ENCODE data around the gene ABCG4.
"Not testable (repeated sequence)": the region's sequence is repeated elsewhere in the genome, so short reads cannot be mapped to it uniquely, and the experiment has no call there.

The ABCG4 gene

DNA sequence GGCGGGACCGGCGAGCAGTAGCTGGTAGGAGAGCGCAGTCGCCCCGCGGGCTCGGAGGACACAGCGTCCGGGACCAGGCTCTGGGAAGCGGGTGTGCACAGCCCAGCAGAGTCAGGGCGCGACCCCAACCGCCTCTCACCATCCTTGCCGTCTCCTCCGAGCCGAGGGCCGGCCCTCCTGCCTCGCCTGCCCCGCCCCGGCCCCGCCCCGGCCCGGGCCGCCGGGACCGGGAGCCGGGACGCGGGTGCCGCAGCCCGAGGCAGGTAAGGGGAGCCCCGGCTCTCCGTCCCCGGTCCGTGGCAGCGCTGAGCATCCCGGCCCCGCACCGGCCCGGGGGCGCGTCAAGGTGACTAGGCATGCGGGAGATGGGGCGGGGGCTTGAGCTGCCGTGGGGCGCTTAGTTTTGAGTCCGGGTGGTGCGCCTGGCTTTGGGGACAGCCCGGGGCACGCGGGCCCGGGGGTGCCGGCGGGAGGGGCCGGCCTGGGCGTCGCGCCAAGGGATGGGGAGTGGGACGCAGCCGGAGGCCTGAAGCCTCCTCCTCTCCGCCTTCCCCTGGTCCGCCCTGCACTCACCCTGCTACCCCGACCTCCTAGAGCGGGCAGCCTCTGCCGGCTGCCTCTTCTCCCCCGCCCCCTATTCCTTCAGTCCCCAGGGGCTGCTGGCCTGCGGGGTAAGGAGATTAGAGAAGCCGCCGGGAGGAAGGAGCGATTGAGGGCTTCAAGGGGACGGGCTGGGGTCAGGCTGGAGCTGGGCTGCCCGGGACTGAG is at the start of gene ABCG4:
TSS of gene ABCG4 (plus strand) at position 35 of the 768 bp plus-strand sequence. CDS start 914 bp downstream, outside the sequence.
- no peak for DNase-seq (ENCODE audit: low spot score)

DNA sequence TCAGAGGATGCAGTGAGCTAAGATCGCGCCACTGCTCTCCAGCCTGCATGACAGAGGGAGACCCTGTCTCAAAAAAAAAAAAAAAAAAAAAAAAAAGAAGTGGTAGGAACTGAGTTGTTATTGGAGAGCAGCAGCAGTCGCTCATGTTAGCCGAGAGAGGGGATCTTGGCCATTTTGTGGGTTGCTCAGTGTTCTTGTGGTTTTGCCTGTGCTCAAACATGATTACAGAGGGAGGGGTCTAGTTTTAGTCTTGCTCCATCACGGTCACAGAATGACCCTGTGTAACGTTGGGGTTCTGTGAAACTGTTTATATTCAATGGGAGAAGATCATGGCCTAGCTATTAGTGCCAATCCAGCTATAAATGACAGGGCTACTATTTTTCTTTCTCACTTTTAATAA is 49.1 kb upstream of the ABCG4 start:
- DNase-seq (ENCODE audit: low spot score), result no peak

DNA sequence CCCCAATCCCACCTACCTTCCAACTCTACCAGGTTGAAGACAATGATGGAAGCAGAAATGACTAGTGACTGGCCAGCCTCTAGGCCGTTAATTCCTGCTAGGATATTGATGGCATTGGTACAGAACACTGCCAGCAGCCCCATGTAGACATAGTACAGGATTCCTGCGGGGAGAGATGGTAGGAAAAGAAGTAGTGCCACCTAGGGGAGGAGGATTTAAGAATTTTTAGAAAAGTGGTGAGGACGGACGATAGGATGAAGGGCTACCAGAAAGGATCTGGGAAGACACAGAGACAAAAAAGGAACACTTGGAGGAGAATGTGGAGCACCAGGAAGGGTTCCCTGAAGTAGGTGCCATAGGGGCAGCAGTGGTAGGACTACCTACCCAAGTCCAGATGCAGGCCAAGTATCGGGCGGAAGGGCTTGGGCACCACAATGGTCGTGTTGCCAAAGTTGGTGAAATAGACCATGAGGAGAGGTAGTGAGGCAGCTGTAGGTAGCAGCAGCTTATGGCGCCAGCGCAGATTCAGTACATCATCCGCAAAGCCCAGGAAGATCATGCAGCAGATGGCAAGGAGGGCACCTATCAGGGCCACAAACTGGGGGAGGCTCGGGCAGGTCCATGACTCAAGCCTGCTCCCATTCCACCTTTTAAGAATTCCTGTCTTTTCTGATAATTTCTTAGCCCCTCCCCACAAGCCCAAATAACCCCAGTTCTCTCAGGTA is 48.4 kb upstream of the ABCG4 start:
- no peak for DNase-seq (ENCODE audit: low spot score)

DNA sequence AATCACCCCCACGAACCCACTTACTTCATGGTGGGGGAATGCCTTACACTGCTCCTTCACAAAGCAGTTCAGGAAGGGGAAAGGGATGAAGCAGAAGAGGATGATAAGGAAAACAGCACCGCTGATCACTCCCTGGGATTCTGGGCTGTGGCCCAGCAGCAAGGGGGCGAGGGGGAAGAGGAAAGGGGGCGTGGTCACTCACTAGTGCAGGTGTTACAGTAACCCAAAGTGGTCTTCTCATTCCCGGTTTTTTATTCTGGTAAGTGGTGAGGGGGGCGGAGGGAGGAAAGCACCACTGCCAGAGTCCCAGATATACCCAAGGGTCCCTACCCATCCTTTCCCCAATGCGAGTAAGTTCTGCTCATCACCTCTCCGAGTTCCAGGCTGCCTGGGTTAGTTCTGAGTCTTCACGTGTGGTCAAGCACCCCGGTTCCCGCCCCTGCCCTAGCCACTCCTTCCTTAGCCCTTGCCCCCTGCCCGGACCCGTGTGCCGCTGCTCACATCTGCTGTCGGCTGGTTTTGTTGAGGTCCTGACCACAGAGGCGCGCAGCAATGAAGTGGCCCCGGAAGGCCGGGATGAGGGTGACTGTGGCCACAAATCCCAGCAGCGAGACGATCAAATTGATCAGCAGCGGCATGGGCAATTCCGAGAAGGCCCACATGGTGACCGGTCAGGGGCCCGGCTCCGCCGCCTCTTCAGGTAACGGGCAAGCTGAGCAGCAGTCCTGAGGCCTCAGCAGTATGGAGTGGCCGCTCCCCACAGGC is 47.7 kb upstream of the ABCG4 start:
- no peak for DNase-seq (ENCODE audit: low spot score)

DNA sequence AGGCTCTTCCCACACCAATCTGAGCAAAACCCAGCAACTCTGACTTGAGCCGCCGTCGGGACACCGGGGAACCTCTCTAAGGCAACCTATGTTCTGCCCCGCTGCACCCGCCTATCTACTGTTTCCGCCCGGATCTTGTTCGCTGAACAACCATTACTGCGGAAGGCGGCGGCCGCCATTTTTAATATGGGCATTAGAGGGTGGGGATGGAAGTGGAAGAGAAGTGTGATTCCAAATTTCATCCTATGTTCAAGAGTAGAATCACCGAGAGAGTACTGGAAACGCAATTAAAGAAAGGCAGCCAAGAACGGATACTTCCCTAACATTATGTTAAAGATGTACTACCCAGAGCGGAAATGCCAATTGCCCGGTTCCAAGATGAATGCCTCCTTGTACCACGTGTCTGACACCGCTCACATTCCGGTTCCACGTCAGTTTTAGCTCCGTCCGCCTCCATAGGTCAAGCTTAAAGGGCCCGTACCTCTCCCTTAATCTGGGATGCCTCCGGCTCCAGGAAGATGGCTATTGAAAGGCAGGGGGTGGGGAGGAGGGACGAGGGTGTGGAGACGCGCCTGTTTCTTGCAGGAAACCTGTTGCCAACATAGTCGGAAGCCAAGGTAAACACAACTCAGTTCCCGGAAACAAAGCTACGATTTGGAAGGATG is 47.0 kb upstream of the ABCG4 start, which contains the start of gene DPAGT1:
TSS of gene DPAGT1 (minus strand) at position 95 of the 665 bp plus-strand sequence. CDS start 198 bp downstream, outside the sequence.
- peak; percentile 92 for DNase-seq (ENCODE audit: low spot score)

DNA sequence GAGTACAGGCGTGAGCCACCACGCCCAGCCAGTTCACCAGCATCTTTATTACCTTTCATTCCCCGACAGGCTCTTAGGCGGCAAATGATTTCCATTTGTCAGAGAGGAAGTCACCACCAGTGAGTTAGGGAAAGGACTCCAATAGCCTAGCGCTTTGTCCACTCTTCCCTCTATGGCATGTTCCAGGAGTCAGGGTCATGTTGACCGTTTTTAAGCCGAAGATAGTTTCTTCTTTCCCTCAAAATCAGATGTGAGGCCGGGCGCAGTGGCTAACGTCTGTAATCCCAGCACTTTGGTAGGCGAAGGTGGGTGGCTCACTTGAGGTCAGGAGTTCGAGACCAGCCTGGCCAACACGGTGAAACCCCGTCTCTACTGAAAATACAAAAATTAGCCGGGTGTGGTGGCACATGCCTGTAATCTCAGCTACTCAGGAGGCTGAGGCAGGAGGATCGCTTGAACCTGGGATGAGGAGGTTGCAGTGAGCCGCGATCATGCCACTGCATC is 45.6 kb upstream of the ABCG4 start:
- not testable (repeated sequence) for DNase-seq (ENCODE audit: low spot score)

DNA sequence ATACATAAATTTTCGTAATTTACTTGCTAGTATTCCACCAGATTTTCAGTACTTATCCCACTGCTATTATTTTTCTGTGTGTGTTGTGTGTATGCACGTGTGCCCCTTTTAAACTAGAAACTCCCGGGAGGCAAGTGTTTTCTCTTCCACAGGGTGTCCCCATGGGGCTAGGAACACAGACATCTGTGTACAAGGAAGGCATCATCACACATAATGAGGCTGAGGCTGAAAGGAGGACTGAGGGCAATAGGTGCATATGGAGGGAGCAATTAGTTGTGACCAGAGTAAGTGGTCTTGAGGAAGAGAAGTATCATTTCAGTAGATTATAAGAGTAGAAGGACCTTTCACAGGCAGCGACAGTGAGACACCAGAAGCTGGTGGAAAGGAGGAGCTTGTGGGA is 45.1 kb upstream of the ABCG4 start:
- DNase-seq (ENCODE audit: low spot score), result no peak

DNA sequence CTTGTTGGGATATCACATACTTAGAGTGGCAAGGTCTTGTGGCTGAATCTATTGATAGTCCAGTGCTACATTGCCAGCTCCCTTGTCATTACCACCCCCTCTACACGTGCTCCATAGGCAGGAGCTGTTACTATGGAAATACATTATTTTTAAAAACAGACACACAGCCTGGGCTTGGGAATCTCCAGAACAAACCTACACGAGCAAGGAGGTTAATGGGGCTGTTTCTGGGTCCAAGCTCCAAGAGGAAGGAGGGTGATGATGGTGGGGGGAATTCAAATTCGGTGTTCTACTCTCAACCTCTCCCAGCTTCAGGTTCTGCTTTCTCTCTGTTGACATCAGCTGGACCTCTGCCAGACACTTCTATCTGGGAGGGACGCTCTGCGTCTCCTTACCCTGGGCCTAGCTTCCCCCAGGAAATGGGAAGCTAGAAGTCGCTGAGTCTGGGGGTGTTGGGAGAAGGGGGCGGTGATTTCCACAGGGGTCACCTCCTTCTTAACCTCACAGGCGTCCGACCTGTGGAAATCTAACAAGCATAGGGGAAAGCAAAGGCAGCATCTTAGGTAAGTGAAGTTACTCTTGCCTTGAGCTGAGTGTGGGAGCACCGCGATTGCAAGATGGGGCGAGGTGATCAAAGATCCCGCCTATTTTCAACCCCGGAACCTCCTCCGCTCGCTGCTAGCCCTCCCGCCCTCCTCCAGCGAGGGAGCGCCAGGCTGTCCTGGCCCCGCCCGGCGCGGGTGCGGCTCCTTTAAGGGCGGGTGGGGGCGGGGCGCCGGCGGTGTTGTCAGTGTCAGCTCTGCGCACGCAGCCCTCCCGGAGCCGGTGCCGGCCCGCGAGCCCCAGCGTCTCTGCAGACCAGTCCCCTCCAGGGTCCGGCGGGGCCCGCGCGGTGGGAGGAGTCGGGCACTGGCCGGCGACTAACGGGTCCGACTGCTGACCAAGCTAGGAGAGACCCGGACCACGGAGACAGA is 42.0 kb upstream of the ABCG4 start, which contains the start of gene C2CD2L:
TSS of gene C2CD2L (plus strand) at position 781 of the 974 bp plus-strand sequence. CDS start 398 bp downstream, outside the sequence.
- peak; percentile 94 for DNase-seq (ENCODE audit: low spot score)

DNA sequence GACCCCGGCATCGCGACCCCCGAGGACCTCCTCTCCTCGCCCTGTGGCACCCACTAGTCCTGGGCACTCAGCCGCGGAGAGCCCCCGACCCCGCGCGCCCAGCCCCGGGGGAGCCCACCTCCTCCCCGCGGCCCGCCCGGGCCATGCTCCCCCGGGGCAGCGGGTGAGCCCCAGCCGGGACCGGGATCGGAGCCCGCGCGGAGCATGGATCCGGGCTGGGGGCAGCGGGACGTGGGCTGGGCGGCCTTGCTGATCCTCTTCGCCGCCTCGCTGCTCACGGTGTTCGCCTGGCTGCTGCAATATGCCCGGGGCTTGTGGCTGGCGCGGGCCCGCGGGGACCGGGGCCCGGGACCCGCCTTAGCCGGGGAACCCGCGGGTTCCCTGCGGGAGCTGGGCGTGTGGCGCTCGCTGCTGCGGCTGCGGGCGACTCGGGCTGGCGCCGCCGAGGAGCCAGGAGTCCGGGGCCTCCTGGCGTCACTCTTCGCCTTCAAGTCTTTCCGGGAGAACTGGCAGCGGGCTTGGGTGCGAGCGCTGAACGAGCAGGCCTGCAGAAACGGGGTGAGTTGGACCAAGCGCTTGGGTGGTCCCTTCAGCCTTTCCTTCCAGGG is 41.2 kb upstream of the ABCG4 start:
- DNase-seq (ENCODE audit: low spot score), result no peak

DNA sequence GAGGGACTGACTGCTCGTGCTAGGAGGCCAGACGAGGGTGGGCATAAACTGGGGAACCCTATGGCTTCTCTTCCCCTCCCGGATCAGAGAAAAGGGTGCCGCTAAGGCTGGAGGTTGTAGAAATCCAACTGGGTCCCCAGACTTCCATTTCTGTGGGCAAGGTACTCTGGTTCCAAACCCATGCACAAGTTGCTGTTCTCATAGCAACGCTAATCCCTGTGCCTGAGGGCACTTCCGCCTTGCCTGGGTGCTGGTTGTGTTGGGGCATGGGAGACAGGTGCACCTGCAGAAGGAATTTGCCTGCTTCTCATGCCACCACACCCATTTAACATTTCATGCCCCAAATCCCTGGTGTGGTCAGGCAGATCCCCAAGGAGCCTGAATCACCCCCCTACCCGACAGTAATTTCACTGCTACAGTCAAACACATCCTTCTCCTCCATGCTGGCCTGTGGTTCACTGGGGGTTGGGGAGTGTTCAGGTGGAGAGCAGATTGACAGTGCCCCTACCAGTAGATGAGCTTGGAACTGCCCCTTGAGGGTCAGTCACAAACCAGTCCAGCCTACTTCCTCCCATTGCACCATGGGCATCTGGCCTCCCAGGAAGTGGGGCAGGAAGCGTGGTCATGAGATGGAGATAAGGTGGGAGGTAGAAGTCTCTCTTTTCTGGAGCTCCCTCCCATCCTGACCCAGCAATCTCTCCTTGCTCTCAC is 40.6 kb upstream of the ABCG4 start:
- no peak for DNase-seq (ENCODE audit: low spot score)

DNA sequence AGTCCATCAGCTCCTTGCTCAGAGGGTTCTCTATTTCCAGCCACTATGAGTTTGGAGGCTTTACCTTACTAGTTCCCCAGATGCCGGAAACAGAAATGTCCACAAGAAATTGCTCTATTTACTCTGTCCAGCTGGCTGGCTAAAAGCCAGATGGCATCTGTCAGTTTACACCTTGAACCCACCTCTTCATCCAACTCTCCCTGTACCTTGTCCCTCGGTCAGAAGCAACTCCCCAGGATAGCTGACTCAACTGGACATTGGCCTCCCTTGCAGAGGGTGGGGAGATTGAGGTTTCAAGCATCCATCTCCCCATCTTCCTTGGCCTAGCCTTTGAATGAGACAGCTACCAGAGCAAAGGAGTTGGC is 40.0 kb upstream of the ABCG4 start:
- no peak for DNase-seq (ENCODE audit: low spot score)

DNA sequence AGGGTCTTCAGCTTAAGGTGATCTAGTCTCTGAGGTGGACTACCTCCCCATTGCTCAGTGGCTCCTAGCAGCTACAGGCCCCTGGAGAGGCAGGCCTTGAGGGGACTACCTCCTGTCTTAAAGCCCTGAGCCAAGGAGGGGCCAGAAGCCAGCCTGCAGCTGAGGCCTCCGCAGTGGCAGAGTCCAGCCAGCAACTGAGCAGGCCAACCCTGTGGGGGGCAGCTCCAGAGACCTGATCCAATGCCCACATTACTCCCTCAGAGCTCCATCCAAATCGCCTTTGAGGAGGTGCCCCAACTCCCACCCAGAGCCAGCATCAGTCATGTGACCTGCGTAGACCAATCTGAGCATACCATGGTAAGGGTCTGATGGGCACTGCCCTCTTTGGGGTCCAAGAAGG is 39.0 kb upstream of the ABCG4 start:
- no peak for DNase-seq (ENCODE audit: low spot score)

DNA sequence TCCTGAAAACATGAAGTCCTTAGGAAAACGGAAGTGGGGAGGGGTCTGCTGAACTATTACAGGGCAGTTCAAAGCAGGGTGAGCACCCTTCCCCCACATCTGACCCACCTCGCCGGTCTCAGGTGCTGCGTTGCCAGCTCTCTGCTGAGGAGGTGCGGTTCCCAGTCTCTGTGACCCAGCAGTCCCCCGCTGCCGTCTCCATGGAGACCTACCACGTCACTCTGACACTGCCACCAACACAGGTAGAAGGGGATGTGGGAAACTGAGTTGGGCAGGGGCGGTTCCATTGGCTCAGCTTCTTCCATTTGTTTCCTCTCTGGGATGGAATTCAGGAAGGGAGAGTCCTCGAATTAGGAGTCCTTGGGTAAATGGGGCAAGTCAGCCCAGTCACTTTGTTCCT is 38.4 kb upstream of the ABCG4 start:
- no peak for DNase-seq (ENCODE audit: low spot score)

DNA sequence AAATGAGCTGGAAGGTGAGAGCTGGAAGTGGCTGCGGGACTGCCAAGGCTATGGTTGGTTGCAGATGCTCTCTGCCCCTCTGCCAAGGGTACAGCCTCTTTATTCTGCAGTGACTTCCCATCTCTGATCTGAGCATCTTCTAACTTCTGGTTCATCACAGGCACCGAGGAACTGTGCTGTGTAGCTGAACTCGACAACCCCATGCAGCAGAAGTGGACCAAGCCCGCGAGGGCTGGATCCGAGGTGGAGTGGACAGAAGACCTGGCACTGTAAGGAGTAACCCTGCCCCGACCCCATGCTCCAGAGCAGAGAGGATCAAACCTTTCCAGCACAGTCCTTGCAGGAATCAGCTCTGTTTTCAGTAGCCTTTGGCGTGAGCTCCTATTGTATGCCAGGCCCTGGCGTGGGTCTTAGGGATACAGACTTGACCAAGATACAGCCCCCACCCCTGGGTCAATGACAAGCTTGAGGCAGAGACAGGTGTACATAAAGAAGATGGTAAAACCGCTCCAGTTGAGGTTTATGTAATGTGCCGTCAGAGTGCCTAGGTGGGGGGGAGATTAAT is 37.4 kb upstream of the ABCG4 start:
- no peak for DNase-seq (ENCODE audit: low spot score)

DNA sequence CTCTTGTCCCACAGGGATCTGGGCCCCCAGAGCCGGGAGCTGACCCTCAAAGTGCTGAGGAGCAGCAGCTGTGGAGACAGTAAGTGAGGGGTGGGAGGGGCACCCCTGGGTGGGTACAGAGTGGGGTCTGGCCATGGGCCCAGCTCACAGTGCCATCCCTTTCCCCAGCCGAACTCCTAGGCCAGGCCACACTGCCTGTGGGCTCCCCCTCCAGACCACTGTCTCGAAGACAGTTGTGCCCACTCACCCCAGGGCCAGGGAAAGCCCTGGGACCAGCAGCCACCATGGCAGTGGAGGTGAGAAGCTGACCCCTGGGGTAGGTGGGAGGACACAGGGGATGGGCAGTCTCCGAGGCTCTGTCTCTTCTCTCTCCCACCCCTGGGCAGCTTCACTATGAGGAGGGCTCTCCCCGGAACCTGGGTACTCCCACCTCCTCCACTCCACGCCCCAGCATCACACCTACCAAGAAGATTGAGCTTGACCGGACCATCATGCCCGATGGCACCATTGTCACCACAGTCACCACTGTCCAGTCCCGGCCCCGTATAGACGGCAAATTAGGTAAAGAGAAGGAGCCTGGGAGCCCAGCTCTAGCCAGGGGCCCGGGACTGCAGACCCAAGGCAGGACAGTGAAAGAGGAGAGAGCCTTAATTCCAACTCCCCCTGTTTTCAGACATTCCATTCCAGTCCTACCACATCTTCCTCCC is 36.4 kb upstream of the ABCG4 start:
- DNase-seq (ENCODE audit: low spot score), result no peak

DNA sequence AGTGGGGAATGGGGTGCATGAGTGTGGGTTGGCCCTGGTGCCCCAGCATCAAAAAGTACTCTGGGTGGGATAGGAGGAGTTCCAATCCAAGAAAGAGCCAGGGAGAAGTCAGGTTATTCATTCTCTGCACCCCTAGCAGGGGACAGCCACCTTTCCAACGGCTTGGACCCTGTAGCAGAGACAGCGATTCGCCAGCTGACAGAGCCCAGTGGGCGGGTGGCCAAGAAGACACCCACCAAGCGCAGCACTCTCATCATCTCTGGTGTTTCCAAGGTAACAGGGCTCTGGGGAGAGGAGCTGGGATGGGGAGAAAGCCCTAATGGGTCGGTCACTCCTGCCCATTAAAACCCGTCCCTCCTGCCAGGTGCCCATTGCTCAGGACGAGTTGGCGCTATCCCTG is 35.1 kb upstream of the ABCG4 start:
- DNase-seq (ENCODE audit: low spot score), result no peak

DNA sequence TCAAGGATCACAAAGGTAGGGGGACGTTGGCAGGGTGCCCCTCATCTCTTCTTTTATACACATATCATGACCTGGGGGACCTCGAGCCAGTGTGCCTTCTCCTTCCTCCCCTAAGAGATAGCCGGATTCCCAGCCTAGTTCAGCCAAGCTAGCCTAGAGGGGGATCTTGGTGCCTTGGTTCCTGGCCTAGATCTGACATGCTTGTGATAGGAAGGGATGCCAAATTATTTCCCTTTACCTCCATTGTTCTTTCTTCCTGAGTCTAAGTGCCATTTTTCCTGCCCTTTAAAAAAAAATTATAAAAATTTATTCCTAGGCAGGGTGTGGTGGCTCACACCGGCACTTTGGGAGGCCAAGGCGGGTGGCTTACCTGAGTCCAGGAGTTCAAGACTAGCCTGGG is 34.5 kb upstream of the ABCG4 start:
- DNase-seq (ENCODE audit: low spot score), result no peak

DNA sequence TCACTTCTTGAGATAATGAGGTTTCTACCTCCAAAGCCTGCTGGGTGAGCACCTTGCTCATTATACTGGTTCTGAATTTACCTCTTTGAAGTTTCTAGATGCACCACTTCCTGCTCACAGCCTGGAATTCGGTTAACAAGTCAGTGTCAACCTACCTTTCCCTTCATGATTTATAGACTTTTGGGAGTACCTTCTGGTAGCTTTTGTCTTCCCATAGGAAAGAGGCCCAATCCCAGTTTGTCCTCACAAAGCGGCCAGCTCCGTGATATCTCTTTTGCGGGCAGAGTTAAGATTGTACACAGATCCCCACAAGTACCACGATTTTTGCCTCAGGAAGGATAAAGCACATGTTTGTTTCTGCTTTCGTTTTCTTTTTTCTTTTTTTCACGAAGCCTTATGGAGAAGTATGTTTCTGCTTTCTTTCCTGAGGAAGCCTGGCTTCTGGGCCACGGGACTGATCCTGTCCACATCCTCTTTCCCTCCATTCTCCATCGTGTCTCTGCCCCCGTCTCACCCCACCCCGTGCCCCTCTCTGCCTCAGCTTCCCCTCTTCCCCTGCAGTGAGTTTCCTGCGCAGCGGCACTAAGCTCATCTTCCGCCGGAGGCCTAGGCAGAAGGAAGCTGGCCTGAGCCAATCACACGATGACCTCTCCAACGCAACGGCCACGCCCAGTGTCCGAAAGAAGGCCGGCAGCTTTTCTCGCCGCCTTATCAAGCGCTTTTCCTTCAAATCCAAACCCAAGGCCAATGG is 33.2 kb upstream of the ABCG4 start:
- no peak for DNase-seq (ENCODE audit: low spot score)
